HEK293 (cell line): Measurements from ENCODE around the gene PDK2.

Experiments
- CTCF ChIA-PET: fragments of 350-600 bp; formaldehyde crosslinking; extraction: SDS; loops from one replicate; lab custom pipeline; 2021; ENCODE audit warnings: antibody characterized with exemption; lab: Yijun Ruan, JAX
- POLR2A ChIA-PET: fragments of 300-600 bp; formaldehyde crosslinking; extraction: SDS; loops from one replicate; lab custom pipeline; 2020; ENCODE audit warnings: antibody characterized with exemption, inconsistent platforms; lab: Yijun Ruan, JAX
- H3K27ac ChIP-seq: fragments of 200-500 bp; sonication (Bioruptor generic); 2 replicates; pipeline ENCODE4 v1.5.1; 2014; ENCODE audit warnings: low read depth, low read length, control low read depth, inconsistent platforms; ENCODE audit errors: extremely low read depth
- H3K36me3 ChIP-seq, 2 experiments: fragments of 200-500 bp in 1 of 2; sonication (Bioruptor generic) in 1 of 2; 1 replicate in 1 of 2; 2 replicates in 1 of 2; pipeline ENCODE4 v1.5.1; 2014 to 2017; ENCODE audit warnings: inconsistent platforms in 2 of 2, low read length in 2 of 2; ENCODE audit not compliant: control insufficient read depth in 2 of 2, insufficient read depth in 1 of 2
- H3K4me1 ChIP-seq: fragments of 200-500 bp; sonication (Bioruptor generic); 2 replicates; pipeline ENCODE4 v1.5.1; 2014; ENCODE audit warnings: mild to moderate bottlenecking, low read length, inconsistent platforms; ENCODE audit not compliant: control insufficient read depth, insufficient read depth
- H3K4me3 ChIP-seq: 2 replicates; pipeline ENCODE4 v1.5.1; 2011; ENCODE audit warnings: low read depth, mild to moderate bottlenecking, control low read depth, low read length, moderate library complexity
- H3K9me3 ChIP-seq: fragments of 200-500 bp; sonication (Bioruptor generic); 2 replicates; pipeline ENCODE4 v1.5.1; 2014; ENCODE audit warnings: low read depth, low read length, inconsistent platforms; ENCODE audit not compliant: control insufficient read depth, insufficient read depth
- BCL11B ChIP-seq: fragments of 450-650 bp; formaldehyde crosslinking; IDR thresholded peaks from 2 replicates; pipeline ENCODE4 v1.5.1; 2016; ENCODE audit warnings: low read depth, missing biosample characterization, missing genetic modification characterization
- GLIS2 ChIP-seq: fragments of 450-650 bp; formaldehyde crosslinking; IDR thresholded peaks from 2 replicates; pipeline ENCODE4 v1.5.1; 2016; ENCODE audit warnings: missing biosample characterization, missing genetic modification characterization
- IKZF3 ChIP-seq: fragments of 450-650 bp; IDR thresholded peaks from 2 replicates; pipeline ENCODE4 v1.5.0; 2018; ENCODE audit warnings: missing biosample characterization, mild to moderate bottlenecking, missing genetic modification characterization, moderate library complexity
- KLF1 ChIP-seq: fragments of 450-650 bp; formaldehyde crosslinking; IDR thresholded peaks from 2 replicates; pipeline ENCODE4 v1.5.1; 2016; ENCODE audit warnings: missing biosample characterization, missing genetic modification characterization
- KLF10 ChIP-seq: fragments of 450-650 bp; IDR thresholded peaks from 2 replicates; pipeline ENCODE4 v1.5.1; 2018; ENCODE audit warnings: missing biosample characterization, mild to moderate bottlenecking, missing genetic modification characterization
- OSR2 ChIP-seq: fragments of 450-650 bp; formaldehyde crosslinking; IDR thresholded peaks from 2 replicates; pipeline ENCODE4 v1.5.1; 2016; ENCODE audit warnings: missing biosample characterization, missing genetic modification characterization
- PRDM10 ChIP-seq: fragments of 450-650 bp; formaldehyde crosslinking; IDR thresholded peaks from 2 replicates; pipeline ENCODE4 v1.5.1; 2016; ENCODE audit warnings: missing biosample characterization, missing genetic modification characterization
- RBAK ChIP-seq: fragments of 450-650 bp; formaldehyde crosslinking; IDR thresholded peaks from 2 replicates; pipeline ENCODE4 v1.5.1; 2016; ENCODE audit warnings: missing biosample characterization, missing genetic modification characterization
- SP3 ChIP-seq: fragments of 450-650 bp; formaldehyde crosslinking; IDR thresholded peaks from 2 replicates; pipeline ENCODE4 v1.5.1; 2016; ENCODE audit warnings: missing biosample characterization, missing genetic modification characterization
- SP7 ChIP-seq: fragments of 450-650 bp; formaldehyde crosslinking; IDR thresholded peaks from 2 replicates; pipeline ENCODE4 v1.5.1; 2016; ENCODE audit warnings: missing biosample characterization, missing genetic modification characterization
- ZBTB26 ChIP-seq: fragments of 450-650 bp; formaldehyde crosslinking; optimal IDR thresholded peaks from 2 replicates; pipeline ENCODE3; 2016; ENCODE audit warnings: missing biosample characterization, mild to moderate bottlenecking, missing genetic modification characterization
- ZEB2 ChIP-seq: fragments of 450-650 bp; formaldehyde crosslinking; IDR thresholded peaks from 2 replicates; pipeline ENCODE4 v1.5.1; 2016; ENCODE audit warnings: missing biosample characterization, missing genetic modification characterization
- ZFP3 ChIP-seq: fragments of 450-650 bp; formaldehyde crosslinking; IDR thresholded peaks from 2 replicates; pipeline ENCODE4 v1.5.1; 2016; ENCODE audit warnings: low read depth, missing biosample characterization, missing genetic modification characterization
- ZNF155 ChIP-seq: fragments of 450-650 bp; formaldehyde crosslinking; IDR thresholded peaks from 2 replicates; pipeline ENCODE4 v1.5.1; 2016; ENCODE audit warnings: missing biosample characterization, missing genetic modification characterization
- ZNF266 ChIP-seq: fragments of 450-650 bp; formaldehyde crosslinking; IDR thresholded peaks from 2 replicates; pipeline ENCODE4 v1.5.1; 2016; ENCODE audit warnings: missing biosample characterization, missing genetic modification characterization, low read depth
- ZNF341 ChIP-seq: fragments of 450-650 bp; formaldehyde crosslinking; IDR thresholded peaks from 2 replicates; pipeline ENCODE4; 2016; ENCODE audit warnings: low read depth, missing biosample characterization, missing genetic modification characterization
- ZNF423 ChIP-seq: fragments of 450-650 bp; formaldehyde crosslinking; IDR thresholded peaks from 2 replicates; pipeline ENCODE4 v1.5.1; 2016; ENCODE audit warnings: missing biosample characterization, missing genetic modification characterization
- ZNF560 ChIP-seq: fragments of 450-650 bp; formaldehyde crosslinking; IDR thresholded peaks from 2 replicates; pipeline ENCODE4 v1.5.1; 2017; ENCODE audit warnings: missing biosample characterization, missing genetic modification characterization, borderline replicate concordance
- ZXDB ChIP-seq: fragments of 450-650 bp; formaldehyde crosslinking; IDR thresholded peaks from 2 replicates; pipeline ENCODE4 v1.5.1; 2016; ENCODE audit warnings: missing biosample characterization, missing genetic modification characterization
- TF ChIP-seq, protein P1 (sequence below): fragments of 450-650 bp; formaldehyde crosslinking; conservative IDR thresholded peaks from 2 replicates; pipeline ENCODE4 v1.5.1; 2016; ENCODE audit warnings: low read depth, missing biosample characterization, missing genetic modification characterization
- TF ChIP-seq, protein P2 (sequence below): fragments of 450-650 bp; formaldehyde crosslinking; IDR thresholded peaks from 2 replicates; pipeline ENCODE4 v1.5.1; 2016; ENCODE audit warnings: missing biosample characterization, missing genetic modification characterization, low read depth
- TF ChIP-seq, protein P3 (sequence below): fragments of 450-650 bp; formaldehyde crosslinking; IDR thresholded peaks from 2 replicates; pipeline ENCODE4 v1.5.1; 2017; ENCODE audit warnings: missing biosample characterization, missing genetic modification characterization

Gene PDK2

GRCh38 chr17:50147841-50148225 is 52.7 kb downstream of the PDK2 start (continued):
- TF ChIP-seq PRDM10 (no peak), ZNF560 (no peak), BCL11B (tag by site-specific recombination) (no peak), ZNF341 (peak; percentile 60; the same call in 1 of the 2 replicates), SP7 (tag by site-specific recombination) (no peak), ZFP3 (tag by site-specific recombination) (no peak), ZNF266 (tag by site-specific recombination) (no peak)
- TF ChIP-seq, protein P1, sequence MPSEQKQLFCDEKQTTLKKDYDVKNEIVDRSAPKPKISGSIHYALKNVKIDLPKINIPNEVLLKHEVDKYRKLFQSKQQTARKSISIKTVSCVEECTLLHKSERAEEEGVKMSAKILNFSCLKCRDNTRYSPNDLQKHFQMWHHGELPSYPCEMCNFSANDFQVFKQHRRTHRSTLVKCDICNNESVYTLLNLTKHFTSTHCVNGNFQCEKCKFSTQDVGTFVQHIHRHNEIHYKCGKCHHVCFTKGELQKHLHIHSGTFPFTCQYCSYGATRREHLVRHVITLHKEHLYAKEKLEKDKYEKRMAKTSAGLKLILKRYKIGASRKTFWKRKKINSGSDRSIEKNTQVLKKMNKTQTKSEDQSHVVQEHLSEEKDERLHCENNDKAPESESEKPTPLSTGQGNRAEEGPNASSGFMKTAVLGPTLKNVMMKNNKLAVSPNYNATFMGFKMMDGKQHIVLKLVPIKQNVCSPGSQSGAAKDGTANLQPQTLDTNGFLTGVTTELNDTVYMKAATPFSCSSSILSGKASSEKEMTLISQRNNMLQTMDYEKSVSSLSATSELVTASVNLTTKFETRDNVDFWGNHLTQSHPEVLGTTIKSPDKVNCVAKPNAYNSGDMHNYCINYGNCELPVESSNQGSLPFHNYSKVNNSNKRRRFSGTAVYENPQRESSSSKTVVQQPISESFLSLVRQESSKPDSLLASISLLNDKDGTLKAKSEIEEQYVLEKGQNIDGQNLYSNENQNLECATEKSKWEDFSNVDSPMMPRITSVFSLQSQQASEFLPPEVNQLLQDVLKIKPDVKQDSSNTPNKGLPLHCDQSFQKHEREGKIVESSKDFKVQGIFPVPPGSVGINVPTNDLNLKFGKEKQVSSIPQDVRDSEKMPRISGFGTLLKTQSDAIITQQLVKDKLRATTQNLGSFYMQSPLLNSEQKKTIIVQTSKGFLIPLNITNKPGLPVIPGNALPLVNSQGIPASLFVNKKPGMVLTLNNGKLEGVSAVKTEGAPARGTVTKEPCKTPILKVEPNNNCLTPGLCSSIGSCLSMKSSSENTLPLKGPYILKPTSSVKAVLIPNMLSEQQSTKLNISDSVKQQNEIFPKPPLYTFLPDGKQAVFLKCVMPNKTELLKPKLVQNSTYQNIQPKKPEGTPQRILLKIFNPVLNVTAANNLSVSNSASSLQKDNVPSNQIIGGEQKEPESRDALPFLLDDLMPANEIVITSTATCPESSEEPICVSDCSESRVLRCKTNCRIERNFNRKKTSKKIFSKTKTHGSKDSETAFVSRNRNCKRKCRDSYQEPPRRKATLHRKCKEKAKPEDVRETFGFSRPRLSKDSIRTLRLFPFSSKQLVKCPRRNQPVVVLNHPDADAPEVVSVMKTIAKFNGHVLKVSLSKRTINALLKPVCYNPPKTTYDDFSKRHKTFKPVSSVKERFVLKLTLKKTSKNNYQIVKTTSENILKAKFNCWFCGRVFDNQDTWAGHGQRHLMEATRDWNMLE (tag by site-specific recombination) = no peak
- TF ChIP-seq, protein P2, sequence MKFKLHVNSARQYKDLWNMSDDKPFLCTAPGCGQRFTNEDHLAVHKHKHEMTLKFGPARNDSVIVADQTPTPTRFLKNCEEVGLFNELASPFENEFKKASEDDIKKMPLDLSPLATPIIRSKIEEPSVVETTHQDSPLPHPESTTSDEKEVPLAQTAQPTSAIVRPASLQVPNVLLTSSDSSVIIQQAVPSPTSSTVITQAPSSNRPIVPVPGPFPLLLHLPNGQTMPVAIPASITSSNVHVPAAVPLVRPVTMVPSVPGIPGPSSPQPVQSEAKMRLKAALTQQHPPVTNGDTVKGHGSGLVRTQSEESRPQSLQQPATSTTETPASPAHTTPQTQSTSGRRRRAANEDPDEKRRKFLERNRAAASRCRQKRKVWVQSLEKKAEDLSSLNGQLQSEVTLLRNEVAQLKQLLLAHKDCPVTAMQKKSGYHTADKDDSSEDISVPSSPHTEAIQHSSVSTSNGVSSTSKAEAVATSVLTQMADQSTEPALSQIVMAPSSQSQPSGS (tag by site-specific recombination) = no peak

DNA sequence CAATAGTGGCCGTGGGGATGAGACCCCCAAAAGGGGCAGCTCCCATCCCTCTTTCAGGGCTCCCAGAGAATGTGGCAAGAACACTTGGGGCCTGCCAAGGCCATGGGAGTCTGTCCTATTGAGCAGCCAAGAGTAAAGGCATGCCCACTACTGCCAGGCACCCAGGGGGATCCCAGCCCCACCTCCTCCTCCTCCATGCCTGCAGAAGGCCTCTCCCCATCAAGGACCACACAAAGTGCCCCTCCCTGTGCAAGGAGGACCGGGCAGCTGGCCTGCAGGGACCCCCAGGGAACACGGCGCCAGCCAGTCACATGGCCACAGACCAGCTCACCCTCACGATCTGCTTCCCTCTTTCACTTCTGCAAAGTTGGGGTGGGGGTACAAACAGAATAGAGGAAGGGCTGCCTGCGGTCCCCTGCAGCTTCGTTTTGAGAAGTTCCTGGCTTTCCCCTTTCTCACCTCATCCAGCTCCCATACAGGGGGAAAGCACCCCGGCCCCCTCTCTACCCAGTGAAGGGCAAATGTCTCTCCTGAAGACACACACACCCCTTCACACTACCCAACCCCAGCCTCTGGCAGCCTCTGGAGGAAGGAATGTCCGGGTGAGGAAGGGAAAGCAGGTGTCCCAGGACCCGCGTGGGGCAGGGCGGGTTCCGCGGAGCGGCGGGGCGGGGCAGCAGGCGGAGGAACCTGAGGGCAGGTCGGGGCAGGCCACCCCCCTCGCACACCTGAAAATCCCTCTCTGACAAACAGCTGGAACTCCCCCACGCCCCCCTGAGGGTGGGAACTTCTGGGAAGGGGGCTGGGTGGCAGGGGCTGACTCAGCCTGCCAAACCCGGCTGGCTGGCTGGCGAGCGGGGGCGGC is 53.3 kb downstream of the PDK2 start:
- POLR2A ChIA-PET = interaction anchor here (0.6 to 1.7 kb wide), 5 partner anchors 9 to 521 kb away, joined by 3 to 10 read pairs (median 6); no protein-coding TSS in a partner anchor
- Histone ChIP-seq H3K27ac (peak overlapping the region; percentile 75), H3K36me3 (peaks cover 5 to 43% of the 10 kb centered on the region in 2 experiments; a peak in 2 of 3 replicates), H3K4me3 (peak overlapping the region; percentile 77), H3K9me3 (no peaks in the 10 kb centered on the region), H3K4me1 (peaks cover 15% of the 10 kb centered on the region)
- CTCF ChIA-PET = interaction anchor here (0.6 to 7.4 kb wide), 10 partner anchors 7 to 149 kb away, joined by 3 to 105 read pairs (median 4); partner anchors contain the start of genes PDK2 and SGCA
- peak; percentile 77; the same call in 1 of the 2 replicates for TF ChIP-seq IKZF3 (tag by site-specific recombination)
- peak; percentile 77 for TF ChIP-seq SP7 (tag by site-specific recombination)
- TF ChIP-seq ZXDB = peak; percentile 72
- no peak for TF ChIP-seq ZNF155 (tag by site-specific recombination)
- no peak for TF ChIP-seq OSR2 (tag by site-specific recombination)
- TF ChIP-seq KLF10 (tag by site-specific recombination) = peak; percentile 79; the same call in 1 of the 2 replicates
- peak; percentile 92 for TF ChIP-seq SP3 (tag by site-specific recombination)
- TF ChIP-seq ZEB2 (tag by site-specific recombination) = 0 out of 2 replicates have a peak, but pooled peaks have one; percentile 43
- TF ChIP-seq GLIS2 (tag by site-specific recombination) = peak; percentile 95
- TF ChIP-seq RBAK = no peak
- TF ChIP-seq, protein P3, sequence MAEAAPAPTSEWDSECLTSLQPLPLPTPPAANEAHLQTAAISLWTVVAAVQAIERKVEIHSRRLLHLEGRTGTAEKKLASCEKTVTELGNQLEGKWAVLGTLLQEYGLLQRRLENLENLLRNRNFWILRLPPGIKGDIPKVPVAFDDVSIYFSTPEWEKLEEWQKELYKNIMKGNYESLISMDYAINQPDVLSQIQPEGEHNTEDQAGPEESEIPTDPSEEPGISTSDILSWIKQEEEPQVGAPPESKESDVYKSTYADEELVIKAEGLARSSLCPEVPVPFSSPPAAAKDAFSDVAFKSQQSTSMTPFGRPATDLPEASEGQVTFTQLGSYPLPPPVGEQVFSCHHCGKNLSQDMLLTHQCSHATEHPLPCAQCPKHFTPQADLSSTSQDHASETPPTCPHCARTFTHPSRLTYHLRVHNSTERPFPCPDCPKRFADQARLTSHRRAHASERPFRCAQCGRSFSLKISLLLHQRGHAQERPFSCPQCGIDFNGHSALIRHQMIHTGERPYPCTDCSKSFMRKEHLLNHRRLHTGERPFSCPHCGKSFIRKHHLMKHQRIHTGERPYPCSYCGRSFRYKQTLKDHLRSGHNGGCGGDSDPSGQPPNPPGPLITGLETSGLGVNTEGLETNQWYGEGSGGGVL = peak; percentile 78
- peak; percentile 28 for TF ChIP-seq ZBTB26 (tag by site-specific recombination)
- TF ChIP-seq KLF1 = peak; percentile 85
- 0 out of 2 replicates have a peak, but pooled peaks have one; percentile 14 for TF ChIP-seq ZNF423
